NT2/D1 (cell line): ENCODE results near the gene KCNH6.
A peak's percentile ranks its signal among the peaks of the same experiment; 100 is the strongest.

Experiments used
- DNase-seq: peaks from one replicate; pipeline ENCODE4 v3.0.0-alpha.2; 2011; ENCODE audit warnings: low read depth, low spot score
- H3K27me3 ChIP-seq: 2 replicates; pipeline ENCODE4 v1.6.0; 2011; ENCODE audit warnings: mild to moderate bottlenecking; ENCODE audit not compliant: insufficient read length, insufficient read depth
- H3K36me3 ChIP-seq: 2 replicates; pipeline ENCODE4 v1.6.1; 2011; ENCODE audit warnings: mild to moderate bottlenecking, low read length, mixed read lengths; ENCODE audit not compliant: insufficient read depth, insufficient read length
- H3K4me1 ChIP-seq: 2 replicates; pipeline ENCODE4 v1.5.1; 2011; ENCODE audit not compliant: insufficient read depth, insufficient read length
- H3K4me3 ChIP-seq: 2 replicates; pipeline ENCODE4 v1.5.1; 2011; ENCODE audit warnings: low read depth; ENCODE audit not compliant: insufficient read length
- H3K9ac ChIP-seq: 2 replicates; pipeline ENCODE4 v1.6.0; 2011; ENCODE audit warnings: low read depth; ENCODE audit not compliant: insufficient read length
- H3K9me3 ChIP-seq: 2 replicates; pipeline ENCODE4 v1.5.1; 2011; ENCODE audit warnings: mild to moderate bottlenecking, low read length; ENCODE audit not compliant: insufficient read depth
- SUZ12 ChIP-seq: IDR thresholded peaks from 2 replicates; pipeline ENCODE4 v1.6.1; 2011; ENCODE audit not compliant: insufficient read length, insufficient read depth; ENCODE audit errors: extremely low read depth
- YY1 ChIP-seq: IDR thresholded peaks from 2 replicates; pipeline ENCODE4 v1.6.1; 2011; ENCODE audit not compliant: insufficient read length, insufficient read depth
- ZNF274 ChIP-seq: IDR thresholded peaks from 2 replicates; pipeline ENCODE4 v1.6.1; 2011; ENCODE audit warnings: mild to moderate bottlenecking, low read depth, low read length

Gene KCNH6

GRCh38 chr17:63514974-63515373, 8.2 kb upstream of the KCNH6 start:
- H3K4me1 ChIP-seq: no peaks in the 10 kb centered on the region
- H3K4me3 ChIP-seq: no peak overlapping the region
- H3K9ac ChIP-seq: no peak overlapping the region
- DNase-seq: no peak
- no peaks in the 10 kb centered on the region for H3K36me3 ChIP-seq
- H3K9me3 ChIP-seq: no peaks in the 10 kb centered on the region
- peaks cover 8% of the 10 kb centered on the region for H3K27me3 ChIP-seq
- TF ChIP-seq ZNF274 (no peak), YY1 (no peak), SUZ12 (no peak)

DNA sequence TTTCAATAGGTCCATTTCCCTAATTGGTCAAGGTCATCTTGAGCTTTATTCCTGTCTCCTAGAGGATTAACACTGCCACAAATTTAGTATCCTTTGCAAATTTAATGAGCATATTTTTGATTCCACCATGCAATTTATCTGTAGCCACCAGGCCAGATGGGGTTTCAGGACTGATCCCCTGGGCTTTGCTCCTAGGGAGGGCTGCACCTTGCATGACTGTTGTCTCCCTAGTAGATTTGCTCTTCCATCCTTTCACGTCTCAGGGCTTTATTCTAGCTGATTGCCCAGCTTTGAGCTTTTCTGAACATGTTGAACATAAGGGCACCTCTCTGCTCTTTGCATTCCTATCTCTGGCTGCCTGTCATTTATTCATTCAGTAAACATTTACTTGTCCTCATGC, 7.7 kb upstream of the KCNH6 start:
- Histone ChIP-seq H3K9me3 (no peaks in the 10 kb centered on the region), H3K9ac (no peak overlapping the region), H3K4me3 (no peak overlapping the region), H3K27me3 (peaks cover 8% of the 10 kb centered on the region), H3K36me3 (no peaks in the 10 kb centered on the region), H3K4me1 (no peaks in the 10 kb centered on the region)
- TF ChIP-seq YY1 (no peak), SUZ12 (no peak), ZNF274 (no peak)
- DNase-seq: no peak

- no peak overlapping the region for H3K9ac ChIP-seq
- TF ChIP-seq SUZ12 (no peak), ZNF274 (no peak), YY1 (no peak)
- no peaks in the 10 kb centered on the region for H3K9me3 ChIP-seq
- no peak for DNase-seq
- H3K4me1 ChIP-seq: no peaks in the 10 kb centered on the region
- H3K27me3 ChIP-seq: peaks cover 8% of the 10 kb centered on the region
- H3K4me3 ChIP-seq: no peak overlapping the region
- no peaks in the 10 kb centered on the region for H3K36me3 ChIP-seq
These were observed 6.0 kb upstream of the KCNH6 start for GRCh38 chr17:63516910-63517824.

- no peak overlapping the region for H3K4me3 ChIP-seq
- no peak overlapping the region for H3K9ac ChIP-seq
- H3K4me1 ChIP-seq: peaks cover 4% of the 10 kb centered on the region
- TF ChIP-seq ZNF274 (no peak), SUZ12 (no peak), YY1 (no peak)
- H3K9me3 ChIP-seq: no peaks in the 10 kb centered on the region
- H3K36me3 ChIP-seq: no peaks in the 10 kb centered on the region
- peaks cover 8% of the 10 kb centered on the region for H3K27me3 ChIP-seq
- DNase-seq: no peak
These were observed 5.2 kb upstream of the KCNH6 start for GRCh38 chr17:63517825-63518534.

DNA sequence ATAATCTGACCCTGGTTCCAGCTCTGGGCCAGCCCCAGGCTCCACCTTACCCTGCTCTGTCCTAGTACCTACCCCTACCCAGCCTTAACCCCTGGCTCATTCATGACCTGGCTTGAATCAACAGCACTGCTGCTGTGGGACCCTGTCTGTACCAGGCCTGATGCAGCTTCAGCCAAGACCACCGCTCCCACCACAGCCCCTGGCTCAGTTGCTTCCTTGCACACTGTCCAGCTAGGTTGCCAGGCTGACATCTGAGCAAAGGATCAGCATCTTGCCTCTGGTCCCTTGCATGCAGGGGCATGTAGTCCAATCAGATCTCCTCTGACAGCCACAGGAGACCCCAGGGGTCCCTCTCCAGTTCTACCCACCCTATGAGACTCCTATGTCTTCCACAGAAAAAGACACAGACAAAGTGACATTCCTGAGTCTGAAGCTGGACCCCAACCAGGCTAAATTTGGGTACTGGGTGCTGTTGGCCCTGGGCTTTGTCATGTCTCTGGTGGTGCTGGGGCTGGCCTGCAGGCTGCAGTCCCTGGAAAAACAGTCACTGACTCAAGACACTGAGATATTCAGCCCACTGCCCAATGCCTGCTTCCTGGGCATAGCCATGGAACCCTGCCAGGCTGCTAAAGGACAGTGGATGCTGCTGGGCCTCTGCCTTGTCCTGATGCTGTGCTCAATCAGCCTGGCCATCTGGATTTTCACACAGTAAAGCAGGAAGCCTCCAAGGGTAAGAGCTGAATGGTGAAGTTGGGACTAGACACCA, 3.9 kb upstream of the KCNH6 start:
- DNase-seq: no peak
- no peak for TF ChIP-seq ZNF274
- no peak for TF ChIP-seq SUZ12
- H3K4me1 ChIP-seq: peaks cover 4% of the 10 kb centered on the region
- peaks cover 10% of the 10 kb centered on the region for H3K27me3 ChIP-seq
- H3K4me3 ChIP-seq: no peak overlapping the region
- H3K9me3 ChIP-seq: no peaks in the 10 kb centered on the region
- H3K9ac ChIP-seq: no peak overlapping the region
- H3K36me3 ChIP-seq: no peaks in the 10 kb centered on the region

- DNase-seq: no peak
These were observed 2.9 kb upstream of the KCNH6 start for GRCh38 chr17:63519972-63520882.

More at GRCh38 chr17:63519972-63520882, 2.9 kb upstream of the KCNH6 start:
- TF ChIP-seq SUZ12 (no peak), ZNF274 (no peak), YY1 (no peak)
- peaks cover 7% of the 10 kb centered on the region for H3K4me1 ChIP-seq
- peak overlapping the region; percentile 13 for H3K9ac ChIP-seq
- no peak overlapping the region for H3K4me3 ChIP-seq
- H3K9me3 ChIP-seq: no peaks in the 10 kb centered on the region
- no peaks in the 10 kb centered on the region for H3K36me3 ChIP-seq
- H3K27me3 ChIP-seq: peaks cover 5% of the 10 kb centered on the region
